HG03066 (cell line): ENCODE measurements around the gene ANP32B.
A peak's percentile ranks its signal among the peaks of the same experiment; 100 is the strongest.
"Not testable (repeated sequence)": the region's sequence is repeated elsewhere in the genome, so short reads cannot be mapped to it uniquely, and the experiment has no call there.

Source experiments
- ATAC-seq: cut with Tn5 transposase; IDR thresholded peaks from one replicate; pipeline ENCODE4 v1.9.1; 2021; ENCODE audit warnings: low read depth; ENCODE audit not compliant: unreplicated experiment

Gene ANP32B

GRCh38 chr9:97962575-97962974, 20.6 kb upstream of the ANP32B start:
- no peak for ATAC-seq

GRCh38 chr9:97963232-97963631, 19.9 kb upstream of the ANP32B start:
- no peak for ATAC-seq

GRCh38 chr9:97964901-97965300, 18.2 kb upstream of the ANP32B start:
- no peak for ATAC-seq

- ATAC-seq, result no peak
Observed at GRCh38 chr9:97966493-97966892, 16.6 kb upstream of the ANP32B start.

- no peak for ATAC-seq
Observed at GRCh38 chr9:97969014-97969413, 14.1 kb upstream of the ANP32B start.

DNA sequence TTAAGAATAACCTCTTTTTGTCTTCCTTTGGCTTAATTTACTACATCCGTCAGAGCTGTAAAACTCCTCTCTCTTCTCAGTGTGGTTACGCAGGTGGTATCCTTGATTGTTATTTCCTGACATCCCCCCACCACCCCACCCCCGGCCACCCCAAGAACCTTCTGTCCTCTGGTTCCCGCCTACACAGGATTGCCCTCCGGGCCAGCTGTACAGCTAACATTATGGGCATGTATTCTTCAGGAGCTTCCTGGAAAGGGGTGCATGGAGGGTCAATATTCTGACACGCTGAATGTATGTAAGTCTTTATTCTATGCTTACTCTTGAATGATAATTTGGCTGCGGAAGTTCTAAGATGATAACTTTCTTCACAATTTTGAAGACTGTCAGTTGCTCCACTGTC, 13.0 kb upstream of the ANP32B start:
- no peak for ATAC-seq

DNA sequence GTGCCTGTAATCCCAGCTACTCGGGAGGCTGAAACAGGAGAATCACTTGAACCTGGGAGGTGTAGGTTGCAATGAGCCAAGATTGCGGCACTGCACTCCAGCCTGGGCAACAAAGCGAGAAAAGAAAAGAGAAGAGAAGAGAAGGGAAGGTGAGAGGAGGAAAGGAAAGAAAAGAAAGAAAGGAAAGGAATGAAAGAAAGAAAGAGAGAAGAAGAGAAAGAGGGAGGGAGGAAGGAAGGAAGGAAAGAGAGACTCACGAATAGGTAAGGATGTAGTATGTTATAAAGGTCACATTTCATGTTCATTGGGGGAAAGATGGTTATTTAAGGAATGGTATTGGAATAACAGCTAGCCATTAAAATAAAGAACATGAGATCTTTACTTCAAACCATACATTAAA, 10.4 kb upstream of the ANP32B start:
- ATAC-seq, result no peak

- ATAC-seq, result no peak
Observed at GRCh38 chr9:97975376-97975775, 7.8 kb upstream of the ANP32B start.

DNA sequence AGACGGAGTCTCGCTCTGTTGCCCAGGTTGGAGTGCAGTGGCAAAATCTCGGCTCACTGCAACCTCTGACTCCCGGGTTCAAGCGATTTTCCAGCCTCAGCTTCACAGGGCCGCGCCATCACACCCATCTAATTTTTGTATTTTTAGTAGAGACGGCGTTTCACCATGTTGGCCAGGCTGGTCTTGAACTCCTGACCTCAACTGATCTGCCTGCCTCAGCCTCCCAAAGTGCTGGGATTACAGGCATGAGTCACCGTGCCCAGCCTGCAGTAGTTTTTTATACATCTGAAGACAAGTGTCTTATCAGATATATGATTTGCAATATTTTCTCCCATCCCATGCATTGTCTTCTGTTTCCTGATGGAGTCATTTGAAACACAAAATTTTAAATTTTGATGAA, 6.5 kb upstream of the ANP32B start:
- ATAC-seq, result not testable (repeated sequence)

DNA sequence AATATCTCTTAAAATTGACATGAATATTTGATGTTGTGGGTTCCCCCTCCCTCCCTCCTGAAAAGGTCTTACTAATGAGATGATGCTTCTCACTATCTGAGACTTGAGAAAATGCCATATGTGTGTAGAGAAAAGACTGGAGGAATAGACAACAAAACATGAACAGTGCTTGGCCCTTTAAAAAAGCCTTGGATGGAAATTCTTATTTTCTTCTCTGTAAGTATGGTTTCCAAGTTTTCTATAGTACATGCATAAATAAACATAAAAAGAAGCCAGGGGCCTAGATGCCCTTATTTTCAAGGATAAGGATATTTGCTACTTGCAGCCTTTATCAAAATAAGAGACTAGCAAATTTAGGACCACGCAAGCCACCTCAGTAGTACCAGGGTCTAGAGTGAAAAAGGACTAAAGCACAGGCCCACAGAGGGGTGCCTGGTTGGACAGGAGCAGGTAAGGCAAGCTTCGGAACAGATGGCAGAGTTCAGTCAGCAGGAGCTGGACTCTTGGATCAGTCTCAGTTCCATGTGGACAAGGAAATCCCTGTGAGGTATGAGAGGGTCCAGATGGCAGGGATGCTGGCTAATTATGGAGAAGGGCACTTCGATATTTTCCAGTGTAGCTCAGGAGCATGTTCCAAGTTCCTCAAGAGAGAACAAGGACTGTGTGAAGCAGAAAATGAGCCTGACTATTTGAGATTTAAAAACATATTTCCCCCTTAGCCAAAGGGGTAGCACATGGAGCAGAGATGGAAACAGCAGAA, 4.6 kb upstream of the ANP32B start:
- ATAC-seq, result no peak

- ATAC-seq, result no peak
Observed at GRCh38 chr9:97979788-97980478, 3.2 kb upstream of the ANP32B start.

GRCh38 chr9:97980479-97980803, 2.7 kb upstream of the ANP32B start:
- no peak for ATAC-seq

DNA sequence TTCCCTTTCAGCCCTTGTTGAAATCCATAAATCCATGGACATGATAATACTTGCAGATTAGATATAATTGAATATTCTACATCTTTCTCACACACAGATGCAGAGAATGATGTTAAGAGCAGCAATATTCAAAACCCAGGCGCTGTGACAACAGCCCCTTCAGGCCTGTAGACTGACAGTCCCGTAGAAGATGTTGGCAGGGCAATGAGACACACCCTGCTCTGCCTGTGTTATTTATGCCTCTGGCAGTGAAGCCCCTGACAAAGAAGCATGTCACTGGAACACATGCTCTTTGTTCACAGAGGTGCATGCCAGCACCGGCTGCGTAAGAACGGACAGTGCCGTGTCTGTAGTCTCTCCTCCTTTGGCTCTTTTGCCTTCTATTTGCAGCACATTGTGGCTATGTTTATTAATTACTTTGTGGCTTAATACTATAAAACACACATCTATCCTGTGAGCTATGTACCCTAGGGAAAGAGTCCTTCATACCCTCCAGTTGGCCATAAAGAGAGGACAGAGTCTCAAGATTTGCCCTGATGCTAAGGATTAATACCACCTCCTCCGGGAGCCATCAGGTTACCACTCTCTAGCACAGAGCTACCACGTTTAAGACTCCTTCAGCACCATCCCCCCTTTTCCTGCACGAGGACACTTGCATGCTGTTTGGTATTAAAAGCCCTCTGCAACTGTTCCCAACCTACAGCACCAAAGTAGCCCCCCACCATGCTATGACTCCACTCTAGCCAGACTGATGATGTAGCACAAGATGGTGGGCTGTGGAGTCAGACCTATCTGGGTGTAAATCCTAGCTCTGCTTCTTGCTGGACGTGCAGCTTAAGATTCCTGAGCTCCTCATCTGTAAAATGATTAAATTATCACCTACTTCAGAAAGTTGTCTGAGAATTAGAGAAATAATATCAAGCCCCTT, 2.0 kb upstream of the ANP32B start:
- ATAC-seq, result no peak

- ATAC-seq, result no peak
Observed at GRCh38 chr9:97981846-97982682, 1.1 kb upstream of the ANP32B start.

- peak; percentile 11 for ATAC-seq
Observed at GRCh38 chr9:97983589-97984187, 547 bp downstream of the ANP32B start.

- ATAC-seq, result peak; percentile 18
Observed at GRCh38 chr9:97984188-97985057, 1.3 kb downstream of the ANP32B start.

DNA sequence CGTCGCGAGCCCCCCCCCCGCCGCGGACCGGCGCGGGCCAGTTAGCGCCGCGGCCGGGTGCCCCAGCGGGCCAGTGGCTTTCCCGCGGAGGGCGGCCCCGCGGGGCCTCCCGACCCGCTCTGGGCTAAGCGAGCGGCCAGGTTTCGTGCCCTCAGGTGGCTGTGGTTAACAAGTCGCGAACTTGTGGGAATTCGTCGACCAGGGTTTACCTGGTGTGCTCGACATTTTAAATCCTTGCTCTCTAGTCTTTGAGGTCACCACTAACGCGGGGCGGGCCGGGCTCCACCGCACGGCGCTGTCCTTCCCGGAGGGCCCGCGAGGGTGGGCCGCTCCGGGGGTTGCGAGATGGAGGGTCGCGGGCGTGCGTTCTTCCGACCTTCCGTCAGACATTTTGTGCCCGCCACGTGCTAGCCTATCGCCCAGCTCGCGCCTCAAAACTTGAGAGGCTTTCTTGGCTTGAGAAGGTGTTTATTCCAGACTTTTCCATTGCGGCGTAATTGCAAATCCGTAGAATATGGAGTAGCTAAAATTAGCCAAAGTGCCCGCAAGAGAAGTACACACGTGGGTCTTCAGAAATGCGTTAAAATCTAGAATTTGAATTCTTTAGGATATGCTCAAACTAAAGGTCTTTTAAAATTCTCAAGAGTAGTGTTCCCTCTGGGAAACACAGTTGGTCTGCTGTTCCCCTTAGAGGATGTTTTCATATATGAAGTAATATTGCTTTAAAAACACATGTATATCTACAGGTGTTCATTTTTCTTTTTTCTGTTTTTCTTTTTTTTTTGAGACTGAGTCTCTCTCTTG, 2.1 kb downstream of the ANP32B start:
- ATAC-seq, result no peak

DNA sequence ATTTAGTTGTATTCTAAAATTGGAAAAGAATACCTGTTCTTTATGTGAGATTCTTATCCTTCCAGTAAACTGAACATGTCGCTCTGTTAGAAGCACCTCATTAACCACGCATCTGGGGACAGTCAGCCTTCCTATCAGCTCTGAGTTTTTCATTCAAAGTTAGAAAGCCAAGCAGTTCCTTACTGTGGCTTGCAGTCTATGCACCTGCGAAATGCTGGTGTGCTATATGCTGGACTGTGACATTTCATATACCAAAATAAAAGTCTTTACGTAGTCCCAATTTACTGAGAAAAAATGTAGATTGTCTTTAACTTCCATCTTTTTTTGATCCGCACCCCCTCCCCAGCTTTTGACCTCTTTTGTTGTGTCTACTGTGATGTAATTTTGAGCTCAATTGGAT, 4.3 kb downstream of the ANP32B start:
- ATAC-seq, result no peak
